Measurements from ENCODE around the gene BUB1B. TPM values are rescaled to one million over a fixed set of nuclear protein-coding genes. Genes with fewer than 3 reads are reported as not detected.

The BUB1B gene
- total RNA-seq, 1 experiment from 2014 or later = 192 TPM

DNA sequence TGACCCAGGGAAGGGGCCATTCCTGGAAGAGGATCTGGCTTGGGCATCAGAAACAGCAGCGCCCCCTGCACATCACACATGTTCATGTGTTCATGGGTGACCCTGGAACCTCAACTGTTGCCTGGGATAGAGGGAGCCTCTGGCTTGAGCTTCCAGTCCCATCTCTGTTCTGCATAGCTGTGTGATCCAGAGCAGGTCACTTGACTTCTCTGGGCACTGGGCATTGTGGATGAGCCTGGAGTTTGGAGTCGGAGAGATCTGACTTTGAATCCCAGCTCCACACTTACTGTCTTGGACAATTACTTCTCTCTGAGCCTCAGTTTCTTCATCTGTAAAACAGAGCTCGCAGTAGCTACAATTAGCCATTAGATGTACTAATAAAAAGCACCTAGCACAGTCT lies 93.6 kb downstream of the BUB1B start (continued):
- TF ChIP-seq, protein P1, sequence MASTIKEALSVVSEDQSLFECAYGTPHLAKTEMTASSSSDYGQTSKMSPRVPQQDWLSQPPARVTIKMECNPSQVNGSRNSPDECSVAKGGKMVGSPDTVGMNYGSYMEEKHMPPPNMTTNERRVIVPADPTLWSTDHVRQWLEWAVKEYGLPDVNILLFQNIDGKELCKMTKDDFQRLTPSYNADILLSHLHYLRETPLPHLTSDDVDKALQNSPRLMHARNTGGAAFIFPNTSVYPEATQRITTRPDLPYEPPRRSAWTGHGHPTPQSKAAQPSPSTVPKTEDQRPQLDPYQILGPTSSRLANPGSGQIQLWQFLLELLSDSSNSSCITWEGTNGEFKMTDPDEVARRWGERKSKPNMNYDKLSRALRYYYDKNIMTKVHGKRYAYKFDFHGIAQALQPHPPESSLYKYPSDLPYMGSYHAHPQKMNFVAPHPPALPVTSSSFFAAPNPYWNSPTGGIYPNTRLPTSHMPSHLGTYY (CRISPR knock-in tag; IDR thresholded peaks at IDR 0.05) = no peak
- TF ChIP-seq, protein P2, sequence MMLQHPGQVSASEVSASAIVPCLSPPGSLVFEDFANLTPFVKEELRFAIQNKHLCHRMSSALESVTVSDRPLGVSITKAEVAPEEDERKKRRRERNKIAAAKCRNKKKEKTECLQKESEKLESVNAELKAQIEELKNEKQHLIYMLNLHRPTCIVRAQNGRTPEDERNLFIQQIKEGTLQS (CRISPR knock-in tag; conservative IDR thresholded peaks at IDR 0.05) = no peak
- no peak for TF ChIP-seq RORB (CRISPR knock-in tag; IDR thresholded peaks at IDR 0.05)
- TF ChIP-seq PRRX2 (CRISPR knock-in tag; IDR thresholded peaks at IDR 0.05) = no peak

DNA sequence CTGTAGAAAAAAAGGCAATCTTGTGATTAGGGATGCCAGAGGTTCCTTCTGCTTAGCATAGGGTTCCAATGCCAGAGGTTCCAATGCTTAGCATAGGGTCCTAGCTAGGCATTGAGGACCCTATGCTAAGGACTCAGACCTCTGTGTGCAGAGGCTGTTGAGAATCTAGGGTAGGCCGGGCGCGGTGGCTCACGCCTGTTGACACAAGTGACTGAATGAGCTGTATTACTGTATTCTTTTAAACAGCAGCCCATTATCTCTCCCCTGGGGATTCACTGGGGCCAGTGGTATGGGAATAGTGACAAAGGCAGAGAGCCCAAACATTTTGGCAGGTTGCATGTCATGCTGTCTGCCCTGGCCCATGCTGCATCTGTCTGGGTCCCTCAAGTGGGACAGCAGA lies 94.2 kb downstream of the BUB1B start:
- peaks cover 33% of the 10 kb centered on the region for H3K4me1 Mint-ChIP-seq
- DNase-seq (ENCODE audit: low spot score) (no peak), ATAC-seq (no peak)
- peaks cover 35% of the 10 kb centered on the region for H3K27me3 Mint-ChIP-seq (ENCODE audit: low read depth)
- POLR2A ChIA-PET = interaction anchor here (0.7 kb wide), 1 partner anchor 207 kb away, joined by 3 read pairs; no protein-coding TSS in a partner anchor
- no peak overlapping the region for H3K4me3 Mint-ChIP-seq
- H3K27ac Mint-ChIP-seq = no peak overlapping the region
- H3K9me3 Mint-ChIP-seq = no peaks in the 10 kb centered on the region
- CTCF ChIA-PET = interaction anchor here (0.8 to 15.1 kb wide), 6 partner anchors 9 to 68 kb away, joined by 4 to 224 read pairs (median 10); partner anchors contain the start of genes INAFM2 and PAK6
- no peaks in the 10 kb centered on the region for H3K36me3 Mint-ChIP-seq
- TF ChIP-seq CREB1 (CRISPR knock-in tag; IDR thresholded peaks at IDR 0.05) (no peak), CREM (CRISPR knock-in tag; IDR thresholded peaks at IDR 0.05) (no peak), NR2C2 (CRISPR knock-in tag; IDR thresholded peaks at IDR 0.05) (no peak), GRHL2 (CRISPR knock-in tag; IDR thresholded peaks at IDR 0.05; ENCODE audit: insufficient replicate concordance, severe bottlenecking) (no peak), CBFB (CRISPR knock-in tag; IDR thresholded peaks at IDR 0.05; ENCODE audit: low read depth) (no peak), TEAD1 (CRISPR knock-in tag; IDR thresholded peaks at IDR 0.05) (no peak), GABPB1 (CRISPR knock-in tag; IDR thresholded peaks at IDR 0.05) (no peak), ZNF232 (CRISPR knock-in tag; IDR thresholded peaks at IDR 0.05) (no peak), GTF2I (CRISPR knock-in tag; conservative IDR thresholded peaks at IDR 0.05) (no peak), SOX15 (CRISPR knock-in tag; IDR thresholded peaks at IDR 0.05) (no peak)
- TF ChIP-seq, protein P3, sequence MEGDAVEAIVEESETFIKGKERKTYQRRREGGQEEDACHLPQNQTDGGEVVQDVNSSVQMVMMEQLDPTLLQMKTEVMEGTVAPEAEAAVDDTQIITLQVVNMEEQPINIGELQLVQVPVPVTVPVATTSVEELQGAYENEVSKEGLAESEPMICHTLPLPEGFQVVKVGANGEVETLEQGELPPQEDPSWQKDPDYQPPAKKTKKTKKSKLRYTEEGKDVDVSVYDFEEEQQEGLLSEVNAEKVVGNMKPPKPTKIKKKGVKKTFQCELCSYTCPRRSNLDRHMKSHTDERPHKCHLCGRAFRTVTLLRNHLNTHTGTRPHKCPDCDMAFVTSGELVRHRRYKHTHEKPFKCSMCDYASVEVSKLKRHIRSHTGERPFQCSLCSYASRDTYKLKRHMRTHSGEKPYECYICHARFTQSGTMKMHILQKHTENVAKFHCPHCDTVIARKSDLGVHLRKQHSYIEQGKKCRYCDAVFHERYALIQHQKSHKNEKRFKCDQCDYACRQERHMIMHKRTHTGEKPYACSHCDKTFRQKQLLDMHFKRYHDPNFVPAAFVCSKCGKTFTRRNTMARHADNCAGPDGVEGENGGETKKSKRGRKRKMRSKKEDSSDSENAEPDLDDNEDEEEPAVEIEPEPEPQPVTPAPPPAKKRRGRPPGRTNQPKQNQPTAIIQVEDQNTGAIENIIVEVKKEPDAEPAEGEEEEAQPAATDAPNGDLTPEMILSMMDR (IDR thresholded peaks at IDR 0.05) = no peak
- TF ChIP-seq, protein P4, sequence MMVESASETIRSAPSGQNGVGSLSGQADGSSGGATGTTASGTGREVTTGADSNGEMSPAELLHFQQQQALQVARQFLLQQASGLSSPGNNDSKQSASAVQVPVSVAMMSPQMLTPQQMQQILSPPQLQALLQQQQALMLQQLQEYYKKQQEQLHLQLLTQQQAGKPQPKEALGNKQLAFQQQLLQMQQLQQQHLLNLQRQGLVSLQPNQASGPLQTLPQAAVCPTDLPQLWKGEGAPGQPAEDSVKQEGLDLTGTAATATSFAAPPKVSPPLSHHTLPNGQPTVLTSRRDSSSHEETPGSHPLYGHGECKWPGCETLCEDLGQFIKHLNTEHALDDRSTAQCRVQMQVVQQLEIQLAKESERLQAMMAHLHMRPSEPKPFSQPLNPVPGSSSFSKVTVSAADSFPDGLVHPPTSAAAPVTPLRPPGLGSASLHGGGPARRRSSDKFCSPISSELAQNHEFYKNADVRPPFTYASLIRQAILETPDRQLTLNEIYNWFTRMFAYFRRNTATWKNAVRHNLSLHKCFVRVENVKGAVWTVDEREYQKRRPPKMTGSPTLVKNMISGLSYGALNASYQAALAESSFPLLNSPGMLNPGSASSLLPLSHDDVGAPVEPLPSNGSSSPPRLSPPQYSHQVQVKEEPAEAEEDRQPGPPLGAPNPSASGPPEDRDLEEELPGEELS (CRISPR knock-in tag; IDR thresholded peaks at IDR 0.05) = no peak
- TF ChIP-seq, protein P5, sequence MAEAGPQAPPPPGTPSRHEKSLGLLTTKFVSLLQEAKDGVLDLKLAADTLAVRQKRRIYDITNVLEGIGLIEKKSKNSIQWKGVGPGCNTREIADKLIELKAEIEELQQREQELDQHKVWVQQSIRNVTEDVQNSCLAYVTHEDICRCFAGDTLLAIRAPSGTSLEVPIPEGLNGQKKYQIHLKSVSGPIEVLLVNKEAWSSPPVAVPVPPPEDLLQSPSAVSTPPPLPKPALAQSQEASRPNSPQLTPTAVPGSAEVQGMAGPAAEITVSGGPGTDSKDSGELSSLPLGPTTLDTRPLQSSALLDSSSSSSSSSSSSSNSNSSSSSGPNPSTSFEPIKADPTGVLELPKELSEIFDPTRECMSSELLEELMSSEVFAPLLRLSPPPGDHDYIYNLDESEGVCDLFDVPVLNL (CRISPR knock-in tag; IDR thresholded peaks at IDR 0.05; ENCODE audit: borderline replicate concordance, low read depth) = no peak
- TF ChIP-seq, protein P6, sequence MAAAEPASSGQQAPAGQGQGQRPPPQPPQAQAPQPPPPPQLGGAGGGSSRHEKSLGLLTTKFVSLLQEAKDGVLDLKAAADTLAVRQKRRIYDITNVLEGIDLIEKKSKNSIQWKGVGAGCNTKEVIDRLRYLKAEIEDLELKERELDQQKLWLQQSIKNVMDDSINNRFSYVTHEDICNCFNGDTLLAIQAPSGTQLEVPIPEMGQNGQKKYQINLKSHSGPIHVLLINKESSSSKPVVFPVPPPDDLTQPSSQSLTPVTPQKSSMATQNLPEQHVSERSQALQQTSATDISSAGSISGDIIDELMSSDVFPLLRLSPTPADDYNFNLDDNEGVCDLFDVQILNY (CRISPR knock-in tag; IDR thresholded peaks at IDR 0.05) = no peak
- TF ChIP-seq, protein P7, sequence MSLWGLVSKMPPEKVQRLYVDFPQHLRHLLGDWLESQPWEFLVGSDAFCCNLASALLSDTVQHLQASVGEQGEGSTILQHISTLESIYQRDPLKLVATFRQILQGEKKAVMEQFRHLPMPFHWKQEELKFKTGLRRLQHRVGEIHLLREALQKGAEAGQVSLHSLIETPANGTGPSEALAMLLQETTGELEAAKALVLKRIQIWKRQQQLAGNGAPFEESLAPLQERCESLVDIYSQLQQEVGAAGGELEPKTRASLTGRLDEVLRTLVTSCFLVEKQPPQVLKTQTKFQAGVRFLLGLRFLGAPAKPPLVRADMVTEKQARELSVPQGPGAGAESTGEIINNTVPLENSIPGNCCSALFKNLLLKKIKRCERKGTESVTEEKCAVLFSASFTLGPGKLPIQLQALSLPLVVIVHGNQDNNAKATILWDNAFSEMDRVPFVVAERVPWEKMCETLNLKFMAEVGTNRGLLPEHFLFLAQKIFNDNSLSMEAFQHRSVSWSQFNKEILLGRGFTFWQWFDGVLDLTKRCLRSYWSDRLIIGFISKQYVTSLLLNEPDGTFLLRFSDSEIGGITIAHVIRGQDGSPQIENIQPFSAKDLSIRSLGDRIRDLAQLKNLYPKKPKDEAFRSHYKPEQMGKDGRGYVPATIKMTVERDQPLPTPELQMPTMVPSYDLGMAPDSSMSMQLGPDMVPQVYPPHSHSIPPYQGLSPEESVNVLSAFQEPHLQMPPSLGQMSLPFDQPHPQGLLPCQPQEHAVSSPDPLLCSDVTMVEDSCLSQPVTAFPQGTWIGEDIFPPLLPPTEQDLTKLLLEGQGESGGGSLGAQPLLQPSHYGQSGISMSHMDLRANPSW (CRISPR knock-in tag; conservative IDR thresholded peaks at IDR 0.05; ENCODE audit: low read depth) = no peak

Measured in WTC11 (cell line).